CD4-positive, alpha-beta T cell (primary cell): ENCODE results near the gene PANX2. TPM values are rescaled to one million over a fixed set of nuclear protein-coding genes. Genes with fewer than 3 reads are reported as not detected.

Experiments
- ATAC-seq: fragments of 200-7000 bp; cut with Tn5 transposase; one replicate; pipeline ENCODE4 v1.10.0; 2022; ENCODE audit warnings: mild to moderate bottlenecking; ENCODE audit not compliant: poor library complexity
- CTCF ChIA-PET: fragments of 350-600 bp; sonication (Branson Sonifier 250); formaldehyde crosslinking; loops from one replicate; lab custom pipeline; 2021; ENCODE audit warnings: antibody characterized with exemption, inconsistent platforms; lab: Charles Lee
- POLR2A ChIA-PET: fragments of 350-600 bp; sonication (Branson Sonifier 250); formaldehyde crosslinking; loops from one replicate; lab custom pipeline; 2021; ENCODE audit warnings: antibody characterized with exemption, inconsistent platforms; lab: Charles Lee
- DNase-seq, 14 experiments: peaks; one replicate each; pipeline ENCODE4 v3.0.0-alpha.2; 2013 to 2020; ENCODE audit warnings: mixed read lengths in 2 of 14
- H3K27ac ChIP-seq, 2 donors: one replicate each; pipeline versions ENCODE4 v1.5.1 to v1.7.0; 2013; ENCODE audit warnings: low read length in 2 of 2, low read depth in 1 of 2, mild to moderate bottlenecking in 1 of 2
- H3K27me3 ChIP-seq, 2 experiments: 1 replicate in 1 of 2; 2 replicates in 1 of 2; pipeline versions ENCODE4 v1.6.1 to v1.7.0; 2013; ENCODE audit warnings: low read length in 2 of 2, control low read depth in 1 of 2, mild to moderate bottlenecking in 1 of 2, moderate library complexity in 1 of 2; ENCODE audit not compliant: insufficient read depth in 2 of 2, control insufficient read depth in 1 of 2
- H3K36me3 ChIP-seq: one replicate; pipeline ENCODE4 v1.6.1; 2013; ENCODE audit warnings: low read length, control low read depth; ENCODE audit not compliant: insufficient read depth
- H3K4me1 ChIP-seq: one replicate; pipeline ENCODE4 v1.6.1; 2013; ENCODE audit warnings: low read length, control low read depth; ENCODE audit not compliant: insufficient read depth
- H3K4me3 ChIP-seq: one replicate; pipeline ENCODE4 v1.5.1; 2013; ENCODE audit warnings: mild to moderate bottlenecking, low read length, moderate library complexity
- H3K9me3 ChIP-seq, 2 experiments: 1 replicate in 1 of 2; 2 replicates in 1 of 2; pipeline versions ENCODE4 v1.6.1 to v1.7.0; 2013; ENCODE audit warnings: low read length in 2 of 2, mild to moderate bottlenecking in 2 of 2, control low read depth in 1 of 2, moderate library complexity in 1 of 2; ENCODE audit not compliant: control insufficient read depth in 1 of 2, insufficient read depth in 1 of 2
- H3K27ac Mint-ChIP-seq: one replicate; pipeline ENCODE4 v1.8.0; 2020; ENCODE audit warnings: mixed read lengths
- H3K27me3 Mint-ChIP-seq: one replicate; pipeline ENCODE4 v1.8.0; 2021; ENCODE audit warnings: mixed read lengths
- H3K36me3 Mint-ChIP-seq: one replicate; pipeline ENCODE4 v1.8.0; 2021; ENCODE audit warnings: low read depth, mixed read lengths
- H3K4me1 Mint-ChIP-seq: one replicate; pipeline ENCODE4 v1.8.0; 2021; ENCODE audit warnings: low read depth, mixed read lengths
- H3K4me3 Mint-ChIP-seq: one replicate; pipeline ENCODE4 v1.8.0; 2020; ENCODE audit warnings: mild to moderate bottlenecking, mixed read lengths
- H3K9me3 Mint-ChIP-seq: one replicate; pipeline ENCODE4 v1.8.0; 2020; ENCODE audit warnings: mixed read lengths
- CTCF ChIP-seq: fragments of 200-600 bp; IDR thresholded peaks from one replicate; pipeline ENCODE4 v1.8.0; 2022; ENCODE audit warnings: antibody characterized with exemption, mild to moderate bottlenecking
- intact Hi-C, 2 experiments: fragments of 100-400 bp; cut with DNase I in 1 of 2; cut with micrococcal nuclease in 1 of 2; formaldehyde crosslinking; loops; one replicate each; pipeline versions ENCODE4 v1.15.1 to v1.9.0; 2023 to 2025; cut with DNase I, micrococcal nuclease
- total RNA-seq, 174 experiments: library from RNA in 2 of 174; stranded (reverse) in 2 of 174; gene quantifications; one replicate each; pipeline ENCODE4 v1.2.3 and lab custom pipeline; 2021 to 2026

The PANX2 gene
- total RNA-seq, 2 experiments from 2014 or later = 0.11 to 0.16 TPM

DNA sequence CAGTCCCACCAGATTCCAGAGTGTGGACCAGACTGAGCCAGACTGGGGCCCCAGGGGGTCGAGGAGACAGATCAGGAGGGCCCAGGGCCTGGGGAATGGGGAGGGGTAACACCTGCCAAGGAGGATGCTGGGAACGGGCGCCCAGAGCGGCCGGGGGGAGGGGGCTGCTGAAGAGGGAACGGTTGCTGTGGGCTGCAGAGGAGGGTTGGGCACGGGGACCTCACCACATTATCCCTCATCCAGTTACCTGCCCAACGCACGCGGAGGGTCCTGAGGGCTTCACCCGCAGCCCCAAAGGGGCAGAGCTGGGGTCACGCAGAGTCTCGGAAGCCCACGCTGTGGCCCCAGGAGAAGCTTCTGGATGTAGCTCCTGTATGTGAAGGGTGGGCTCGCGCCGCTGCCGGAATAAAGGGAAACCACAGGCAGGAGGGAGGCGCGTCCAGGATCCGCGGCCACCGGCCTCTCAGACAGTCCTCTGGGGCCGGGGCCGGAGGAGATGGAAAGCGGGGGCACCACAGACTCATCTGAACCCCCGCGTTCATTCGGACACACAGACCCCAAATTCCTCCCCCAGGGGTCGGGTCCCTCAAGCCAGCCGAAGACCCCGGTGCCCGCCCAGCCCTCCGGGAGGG, 29.4 kb downstream of the PANX2 start:
- peak overlapping the region in 1 of 2 donors; percentile 40 for H3K27ac ChIP-seq
- DNase-seq (peak in 3 of 14 experiments; percentile 19 to 42 (median 24)), ATAC-seq (no peak)
- intact Hi-C loops = loop anchor here (1.0 to 10.0 kb wide), 3 partner anchors 9 to 365 kb away; no protein-coding TSS in a partner anchor
- H3K36me3 ChIP-seq = peaks cover 35% of the 10 kb centered on the region
- POLR2A ChIA-PET = interaction anchor here (1.5 kb wide), 1 partner anchor 9 kb away, joined by 14 read pairs; no protein-coding TSS in a partner anchor
- Mint-ChIP-seq H3K4me3 (peak overlapping the region; percentile 84), H3K36me3 (peaks cover 47% of the 10 kb centered on the region), H3K9me3 (no peaks in the 10 kb centered on the region), H3K4me1 (peaks cover 22% of the 10 kb centered on the region), H3K27me3 (no peaks in the 10 kb centered on the region), H3K27ac (peak overlapping the region; percentile 85)
- no peaks in the 10 kb centered on the region for H3K27me3 ChIP-seq
- CTCF ChIA-PET = no interaction called here
- no peak for TF ChIP-seq CTCF
- H3K4me1 ChIP-seq = peaks cover 27% of the 10 kb centered on the region
- H3K9me3 ChIP-seq = no peaks in the 10 kb centered on the region
- H3K4me3 ChIP-seq = peak overlapping the region; percentile 60

DNA sequence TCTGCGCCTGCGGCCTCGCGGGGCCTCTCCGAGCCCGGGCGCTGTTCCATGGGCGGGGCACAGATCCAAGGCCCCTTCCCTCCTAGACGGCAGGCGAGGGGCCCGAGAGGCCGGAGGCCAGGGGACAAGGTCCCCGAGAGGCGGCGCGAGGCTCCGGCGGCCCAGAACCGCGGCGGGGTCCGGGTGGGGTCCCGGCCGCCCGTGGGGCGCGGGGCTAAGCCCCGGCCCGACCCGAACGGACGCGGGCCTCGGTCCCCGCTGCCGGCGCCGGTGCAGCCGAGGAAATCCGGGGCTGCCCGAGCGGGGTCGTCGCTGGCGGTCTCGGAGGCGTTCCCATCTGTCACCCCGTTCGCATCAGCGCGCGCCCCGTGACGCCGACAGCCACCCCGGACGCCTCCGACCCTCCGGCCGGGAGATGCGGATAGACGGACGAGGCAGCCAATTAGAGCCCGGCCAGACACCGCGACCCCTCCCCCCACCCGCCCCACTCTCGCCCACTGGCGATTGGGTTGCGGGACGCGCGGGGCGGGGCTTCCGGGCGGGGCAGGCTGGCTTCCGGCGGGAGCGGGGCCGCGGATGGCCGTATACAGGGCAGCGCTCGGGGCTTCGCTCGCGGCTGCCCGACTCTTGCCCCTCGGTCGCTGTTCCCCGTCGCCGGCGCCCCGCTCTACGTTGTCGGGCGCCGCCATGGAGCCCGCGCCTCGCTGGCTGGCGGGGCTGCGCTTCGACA, 30.1 kb downstream of the PANX2 start, which contains the start of gene SELENOO:
TSS of gene SELENOO (plus strand) at position 551 of the 730 bp plus-strand sequence. CDS start at position 577, 26 bp downstream.
- H3K4me3 ChIP-seq = peak within 1 kb of the TSS; percentile 60
- ATAC-seq (peak; percentile 80), DNase-seq (peak; percentile 76 to 96 (median 90))
- ChIA-PET CTCF (no interaction called here), POLR2A (interaction anchor here (0.9 to 1.5 kb wide), 3 partner anchors 10 to 14 kb away, joined by 5 to 15 read pairs (median 14); no protein-coding TSS in a partner anchor)
- H3K27ac ChIP-seq = peak within 1 kb of the TSS in 1 of 2 donors; percentile 40
- H3K36me3 Mint-ChIP-seq = peaks cover 47% of the 10 kb centered on the region
- H3K4me3 Mint-ChIP-seq = peak within 1 kb of the TSS; percentile 91
- H3K36me3 ChIP-seq = peaks cover 30% of the 10 kb centered on the region
- no peak for TF ChIP-seq CTCF
- intact Hi-C loops = loop anchor here (1.0 to 10.0 kb wide), 2 partner anchors 9 to 366 kb away; no protein-coding TSS in a partner anchor
- H3K9me3 ChIP-seq = no peaks in the 10 kb centered on the region
- peaks cover 27% of the 10 kb centered on the region for H3K4me1 Mint-ChIP-seq
- H3K27me3 Mint-ChIP-seq = no peaks in the 10 kb centered on the region
- peaks cover 27% of the 10 kb centered on the region for H3K4me1 ChIP-seq
- no peaks in the 10 kb centered on the region for H3K9me3 Mint-ChIP-seq
- peak within 1 kb of the TSS; percentile 85 for H3K27ac Mint-ChIP-seq
- no peaks in the 10 kb centered on the region for H3K27me3 ChIP-seq
